OCI-LY1 (cell line): ENCODE results near the gene EBF4.

ENCODE experiments used
- H2AFZ ChIP-seq: fragments of 200-600 bp; sonication (generic), shearing (Covaris generic); 2 replicates; pipeline ENCODE4 v1.6.0; 2014; ENCODE audit warnings: antibody characterized with exemption, mild to moderate bottlenecking, low read length
- H3F3A ChIP-seq: fragments of 200-600 bp; sonication (generic), shearing (Covaris generic); 2 replicates; pipeline ENCODE4 v1.6.0; 2014; ENCODE audit warnings: mild to moderate bottlenecking, antibody characterized with exemption, low read length, moderate library complexity; ENCODE audit not compliant: insufficient read depth
- H3K27ac ChIP-seq: fragments of 200-600 bp; sonication (generic); 2 replicates; pipeline ENCODE4 v1.5.1; 2014; ENCODE audit warnings: low read length, mixed run types, mild to moderate bottlenecking, low read depth; ENCODE audit not compliant: poor library complexity, severe bottlenecking
- H3K27me3 ChIP-seq: fragments of 200-600 bp; sonication (generic); 2 replicates; pipeline ENCODE4 v1.6.0; 2014; ENCODE audit warnings: antibody characterized with exemption, mild to moderate bottlenecking, low read length, moderate library complexity; ENCODE audit not compliant: insufficient read depth
- H3K36me3 ChIP-seq: fragments of 200-600 bp; sonication (generic); 2 replicates; pipeline ENCODE4 v1.6.1; 2014; ENCODE audit warnings: mild to moderate bottlenecking, antibody characterized with exemption, low read length, moderate library complexity, mixed read lengths; ENCODE audit not compliant: insufficient read depth
- H3K4me1 ChIP-seq: fragments of 200-600 bp; sonication (generic); 2 replicates; pipeline ENCODE4 v1.5.1; 2014; ENCODE audit warnings: mild to moderate bottlenecking, low read length, moderate library complexity; ENCODE audit not compliant: insufficient read depth, severe bottlenecking
- H3K4me2 ChIP-seq: fragments of 200-600 bp; sonication (generic), shearing (Covaris generic); 2 replicates; pipeline ENCODE4 v1.6.1; 2014; ENCODE audit warnings: low read length
- H3K4me3 ChIP-seq: fragments of 200-600 bp; sonication (generic); 2 replicates; pipeline ENCODE4 v1.5.1; 2014; ENCODE audit warnings: low read length, low read depth, mild to moderate bottlenecking, mixed read lengths; ENCODE audit not compliant: poor library complexity, severe bottlenecking
- H3K79me2 ChIP-seq: fragments of 200-600 bp; shearing (Covaris generic); 2 replicates; pipeline ENCODE4 v1.6.1; 2016; ENCODE audit warnings: mixed run types, low read length, mixed read lengths; ENCODE audit not compliant: insufficient read depth
- H3K9ac ChIP-seq: fragments of 200-600 bp; sonication (generic), shearing (Covaris generic); 2 replicates; pipeline ENCODE4 v1.6.1; 2014; ENCODE audit warnings: mild to moderate bottlenecking, low read length, mixed read lengths
- H3K9me2 ChIP-seq: fragments of 200-600 bp; sonication (generic), shearing (Covaris generic); 2 replicates; pipeline ENCODE4 v1.6.1; 2014; ENCODE audit warnings: low read depth, mild to moderate bottlenecking, low read length, mixed read lengths
- H3K9me3 ChIP-seq: fragments of 200-600 bp; shearing (Covaris generic); 2 replicates; pipeline ENCODE4 v1.6.1; 2014; ENCODE audit warnings: low read length, mixed read lengths
- H4K20me1 ChIP-seq: fragments of 200-600 bp; sonication (generic), shearing (Covaris generic); 2 replicates; pipeline ENCODE4 v1.6.0; 2016; ENCODE audit warnings: mild to moderate bottlenecking, low read length; ENCODE audit not compliant: insufficient read depth
- CTCF ChIP-seq: fragments of 200-600 bp; sonication (generic), shearing (Covaris generic); IDR thresholded peaks from 2 replicates; pipeline ENCODE4 v1.5.1; 2017; ENCODE audit warnings: mild to moderate bottlenecking, antibody characterized with exemption, low read length, moderate library complexity, mixed read lengths
- EZH2 ChIP-seq: fragments of 200-600 bp; sonication (generic), shearing (Covaris generic); IDR thresholded peaks from 2 replicates; pipeline ENCODE4 v1.8.0; 2017; ENCODE audit warnings: borderline replicate concordance, mixed run types, mild to moderate bottlenecking, antibody characterized with exemption, low read length, moderate library complexity, mixed read lengths

EBF4 gene

GRCh38 chr20:2709205-2709981 lies 16.8 kb downstream of the EBF4 start:
- no peak overlapping the region for H3K27ac ChIP-seq
- H2AFZ ChIP-seq: no peak overlapping the region
- no peaks in the 10 kb centered on the region for H3K9me3 ChIP-seq
- no peaks in the 10 kb centered on the region for H3K79me2 ChIP-seq
- H3K27me3 ChIP-seq: no peaks in the 10 kb centered on the region
- H3K9ac ChIP-seq: no peak overlapping the region
- H3K9me2 ChIP-seq: no peaks in the 10 kb centered on the region
- no peaks in the 10 kb centered on the region for H3F3A ChIP-seq
- no peak overlapping the region for H3K4me2 ChIP-seq
- no peak for TF ChIP-seq EZH2
- no peak for TF ChIP-seq CTCF
- no peak overlapping the region for H3K4me3 ChIP-seq
- no peaks in the 10 kb centered on the region for H4K20me1 ChIP-seq
- no peaks in the 10 kb centered on the region for H3K36me3 ChIP-seq
- no peaks in the 10 kb centered on the region for H3K4me1 ChIP-seq

GRCh38 chr20:2713285-2713684 lies 20.7 kb downstream of the EBF4 start:
- no peak overlapping the region for H3K4me2 ChIP-seq
- H2AFZ ChIP-seq: no peak overlapping the region
- no peaks in the 10 kb centered on the region for H3K27me3 ChIP-seq
- no peak overlapping the region for H3K4me3 ChIP-seq
- H3K9me3 ChIP-seq: no peaks in the 10 kb centered on the region
- H3K9me2 ChIP-seq: no peaks in the 10 kb centered on the region
- H4K20me1 ChIP-seq: no peaks in the 10 kb centered on the region
- no peaks in the 10 kb centered on the region for H3K36me3 ChIP-seq
- H3K79me2 ChIP-seq: no peaks in the 10 kb centered on the region
- H3K9ac ChIP-seq: no peak overlapping the region
- H3F3A ChIP-seq: no peaks in the 10 kb centered on the region
- H3K4me1 ChIP-seq: no peaks in the 10 kb centered on the region
- TF ChIP-seq CTCF: peak; percentile 51
- TF ChIP-seq EZH2: no peak
- H3K27ac ChIP-seq: no peak overlapping the region

GRCh38 chr20:2729251-2729713 lies 36.7 kb downstream of the EBF4 start:
- H3K4me2 ChIP-seq: no peak overlapping the region
- no peaks in the 10 kb centered on the region for H3K79me2 ChIP-seq
- H3F3A ChIP-seq: no peaks in the 10 kb centered on the region
- no peaks in the 10 kb centered on the region for H3K4me1 ChIP-seq
- H3K27me3 ChIP-seq: no peaks in the 10 kb centered on the region; the same call in 1 of the 2 replicates
- no peaks in the 10 kb centered on the region for H3K36me3 ChIP-seq
- no peaks in the 10 kb centered on the region; the same call in 1 of the 2 replicates for H3K9me2 ChIP-seq
- H3K27ac ChIP-seq: no peak overlapping the region
- no peak overlapping the region for H3K9ac ChIP-seq
- H3K4me3 ChIP-seq: no peak overlapping the region
- H4K20me1 ChIP-seq: no peaks in the 10 kb centered on the region
- TF ChIP-seq CTCF: no peak
- no peak for TF ChIP-seq EZH2
- peaks cover 5% of the 10 kb centered on the region; the same call in 1 of the 2 replicates for H3K9me3 ChIP-seq
- H2AFZ ChIP-seq: no peak overlapping the region
